Astrocyte (in vitro differentiated cells and primary cell): ENCODE measurements around the gene KRTAP4-6. TPM values are rescaled to one million over a fixed set of nuclear protein-coding genes. Genes with fewer than 3 reads are reported as not detected.

Experiments used
- DNase-seq: peaks from one replicate; pipeline ENCODE4 v3.0.0-alpha.2; 2010; ENCODE audit warnings: low read depth
- FAIRE-seq: peaks from 2 replicates; lab custom pipeline; 2011; peaks lifted over from hg19 to GRCh38; lab: Jason Lieb, UNC
- H2AFZ ChIP-seq: 2 replicates; pipeline ENCODE4 v1.6.0; 2012; ENCODE audit warnings: low read depth, low read length, inconsistent platforms
- H3K27ac ChIP-seq: 2 replicates; pipeline ENCODE4 v1.5.1; 2011; ENCODE audit warnings: low read depth, low read length, inconsistent platforms
- H3K27me3 ChIP-seq: 2 replicates; pipeline ENCODE4 v1.6.0; 2011; ENCODE audit warnings: low read length, inconsistent platforms; ENCODE audit not compliant: insufficient read depth
- H3K36me3 ChIP-seq: 2 replicates; pipeline ENCODE4 v1.5.1; 2011; ENCODE audit warnings: low read length, inconsistent platforms; ENCODE audit not compliant: insufficient read depth
- H3K4me1 ChIP-seq: 2 replicates; pipeline ENCODE4 v1.5.1; 2011; ENCODE audit warnings: low read length, inconsistent platforms; ENCODE audit not compliant: insufficient read depth
- H3K4me2 ChIP-seq: 2 replicates; pipeline ENCODE4 v1.6.0; 2012; ENCODE audit warnings: low read length, inconsistent platforms
- H3K4me3 ChIP-seq: 2 replicates; pipeline ENCODE4 v1.5.1; 2011; ENCODE audit warnings: low read depth, mild to moderate bottlenecking, low read length, inconsistent platforms; ENCODE audit not compliant: insufficient read depth
- H3K79me2 ChIP-seq: 2 replicates; pipeline ENCODE4 v1.6.0; 2012; ENCODE audit warnings: mild to moderate bottlenecking, low read length, inconsistent platforms; ENCODE audit not compliant: insufficient read depth
- H3K9ac ChIP-seq: 2 replicates; pipeline ENCODE4 v1.6.0; 2012; ENCODE audit warnings: mild to moderate bottlenecking, low read length, inconsistent platforms
- H3K9me3 ChIP-seq: 2 replicates; pipeline ENCODE4 v1.5.1; 2012; ENCODE audit warnings: low read depth, mild to moderate bottlenecking, low read length, inconsistent platforms; ENCODE audit not compliant: insufficient read depth
- H4K20me1 ChIP-seq: 2 replicates; pipeline ENCODE4 v1.6.0; 2012; ENCODE audit warnings: low read length, inconsistent platforms; ENCODE audit not compliant: insufficient read depth
- H3K27ac Mint-ChIP-seq: one replicate; pipeline ENCODE4 v1.8.0; 2021; ENCODE audit warnings: mild to moderate bottlenecking, mixed read lengths; ENCODE audit not compliant: unreplicated experiment
- H3K27me3 Mint-ChIP-seq: one replicate; pipeline ENCODE4 v1.8.0; 2021; ENCODE audit warnings: low read depth, mixed read lengths; ENCODE audit not compliant: unreplicated experiment
- H3K36me3 Mint-ChIP-seq: one replicate; pipeline ENCODE4 v1.8.0; 2021; ENCODE audit warnings: low read depth, mixed read lengths; ENCODE audit not compliant: unreplicated experiment
- H3K4me1 Mint-ChIP-seq: one replicate; pipeline ENCODE4 v1.8.0; 2021; ENCODE audit warnings: low read depth, mixed read lengths; ENCODE audit not compliant: unreplicated experiment
- H3K4me3 Mint-ChIP-seq: one replicate; pipeline ENCODE4 v1.8.0; 2021; ENCODE audit warnings: mild to moderate bottlenecking, moderate library complexity, mixed read lengths; ENCODE audit not compliant: unreplicated experiment
- H3K9me3 Mint-ChIP-seq: one replicate; pipeline ENCODE4 v1.8.0; 2021; ENCODE audit warnings: mild to moderate bottlenecking, mixed read lengths; ENCODE audit not compliant: unreplicated experiment
- EZH2 ChIP-seq: IDR thresholded peaks from 2 replicates; pipeline ENCODE4 v1.6.1; 2012; ENCODE audit warnings: mild to moderate bottlenecking, low read length, inconsistent platforms; ENCODE audit not compliant: insufficient read depth
- total RNA-seq: library from RNA; stranded (reverse); gene quantifications from 2 replicates; pipeline ENCODE4 v1.2.1, GENCODE V29; 2021
- TF ChIP-seq, protein P1 (sequence below): IDR thresholded peaks from 2 replicates; pipeline ENCODE4 v1.5.1; 2011; ENCODE audit warnings: low read depth, mild to moderate bottlenecking, inconsistent platforms, low read length, moderate library complexity; ENCODE audit not compliant: insufficient read depth

Gene KRTAP4-6
- total RNA-seq, 1 donor from 2014 or later: not detected

GRCh38 chr17:41098481-41098880 is 41.9 kb downstream of the KRTAP4-6 start:
- Mint-ChIP-seq H3K4me3 (no peak overlapping the region), H3K4me1 (peaks cover 22% of the 10 kb centered on the region), H3K36me3 (no peaks in the 10 kb centered on the region), H3K27ac (peak overlapping the region; percentile 48), H3K27me3 (no peaks in the 10 kb centered on the region), H3K9me3 (peaks cover 2% of the 10 kb centered on the region)
- DNase-seq (peak; percentile 29), FAIRE-seq (peak; percentile 59)
- Histone ChIP-seq H2AFZ (no peak overlapping the region), H3K9ac (no peak overlapping the region), H3K79me2 (no peaks in the 10 kb centered on the region), H3K36me3 (no peaks in the 10 kb centered on the region), H3K4me1 (peaks cover 3% of the 10 kb centered on the region), H3K4me2 (peak overlapping the region; percentile 41), H4K20me1 (no peaks in the 10 kb centered on the region), H3K4me3 (no peak overlapping the region), H3K27me3 (no peaks in the 10 kb centered on the region), H3K27ac (no peak overlapping the region), H3K9me3 (no peaks in the 10 kb centered on the region)
- TF ChIP-seq, protein P1, sequence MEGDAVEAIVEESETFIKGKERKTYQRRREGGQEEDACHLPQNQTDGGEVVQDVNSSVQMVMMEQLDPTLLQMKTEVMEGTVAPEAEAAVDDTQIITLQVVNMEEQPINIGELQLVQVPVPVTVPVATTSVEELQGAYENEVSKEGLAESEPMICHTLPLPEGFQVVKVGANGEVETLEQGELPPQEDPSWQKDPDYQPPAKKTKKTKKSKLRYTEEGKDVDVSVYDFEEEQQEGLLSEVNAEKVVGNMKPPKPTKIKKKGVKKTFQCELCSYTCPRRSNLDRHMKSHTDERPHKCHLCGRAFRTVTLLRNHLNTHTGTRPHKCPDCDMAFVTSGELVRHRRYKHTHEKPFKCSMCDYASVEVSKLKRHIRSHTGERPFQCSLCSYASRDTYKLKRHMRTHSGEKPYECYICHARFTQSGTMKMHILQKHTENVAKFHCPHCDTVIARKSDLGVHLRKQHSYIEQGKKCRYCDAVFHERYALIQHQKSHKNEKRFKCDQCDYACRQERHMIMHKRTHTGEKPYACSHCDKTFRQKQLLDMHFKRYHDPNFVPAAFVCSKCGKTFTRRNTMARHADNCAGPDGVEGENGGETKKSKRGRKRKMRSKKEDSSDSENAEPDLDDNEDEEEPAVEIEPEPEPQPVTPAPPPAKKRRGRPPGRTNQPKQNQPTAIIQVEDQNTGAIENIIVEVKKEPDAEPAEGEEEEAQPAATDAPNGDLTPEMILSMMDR: no peak
- TF ChIP-seq EZH2: no peak

DNA sequence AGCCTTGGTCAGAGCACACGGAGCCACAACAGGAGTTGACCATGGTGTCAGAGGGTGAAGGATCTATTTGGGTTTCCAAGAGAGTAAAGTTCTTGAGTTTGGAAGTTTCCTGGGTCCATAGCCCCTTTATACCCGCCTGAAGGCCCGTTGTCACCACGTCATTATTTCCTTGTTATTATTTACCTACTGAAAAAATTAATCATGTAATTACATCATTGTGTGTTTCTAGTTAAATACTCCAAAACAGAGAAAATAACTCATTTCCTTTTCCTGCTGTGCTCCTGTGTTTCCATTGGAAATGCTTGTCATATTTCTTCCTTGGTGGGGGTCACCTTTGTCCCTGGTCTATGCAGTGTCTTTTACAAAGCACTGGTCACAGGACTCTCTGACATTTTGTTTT is 42.3 kb downstream of the KRTAP4-6 start, which contains the start of gene KRTAP4-8:
KRTAP4-8 (minus strand) TSS at position 101 of the 400 bp plus-strand sequence; CDS start at position 43, 58 bp downstream.
- Histone ChIP-seq H3K4me3 (no peak within 1 kb of the TSS), H3K9ac (no peak within 1 kb of the TSS), H3K79me2 (no peaks in the 10 kb centered on the region), H3K27ac (no peak within 1 kb of the TSS), H2AFZ (no peak within 1 kb of the TSS), H3K27me3 (no peaks in the 10 kb centered on the region), H3K36me3 (no peaks in the 10 kb centered on the region), H3K9me3 (no peaks in the 10 kb centered on the region), H3K4me2 (peak within 1 kb of the TSS; percentile 41), H4K20me1 (no peaks in the 10 kb centered on the region), H3K4me1 (peaks cover 3% of the 10 kb centered on the region)
- H3K27ac Mint-ChIP-seq: peak within 1 kb of the TSS; percentile 48
- DNase-seq (no peak), FAIRE-seq (no peak)
- no peaks in the 10 kb centered on the region for H3K27me3 Mint-ChIP-seq
- H3K36me3 Mint-ChIP-seq: no peaks in the 10 kb centered on the region
- peaks cover 2% of the 10 kb centered on the region for H3K9me3 Mint-ChIP-seq
- no peak within 1 kb of the TSS for H3K4me3 Mint-ChIP-seq
- TF ChIP-seq EZH2: no peak
- TF ChIP-seq, protein P1: no peak
- H3K4me1 Mint-ChIP-seq: peaks cover 18% of the 10 kb centered on the region

- Histone ChIP-seq H4K20me1 (no peaks in the 10 kb centered on the region), H3K79me2 (no peaks in the 10 kb centered on the region), H3K9ac (no peak overlapping the region), H3K9me3 (no peaks in the 10 kb centered on the region), H3K4me2 (no peak overlapping the region), H3K27me3 (no peaks in the 10 kb centered on the region), H3K27ac (no peak overlapping the region), H2AFZ (no peak overlapping the region), H3K36me3 (no peaks in the 10 kb centered on the region), H3K4me3 (no peak overlapping the region), H3K4me1 (peaks cover 3% of the 10 kb centered on the region)
- Mint-ChIP-seq H3K36me3 (no peaks in the 10 kb centered on the region), H3K27ac (no peak overlapping the region), H3K4me3 (no peak overlapping the region), H3K4me1 (peaks cover 17% of the 10 kb centered on the region), H3K9me3 (peaks cover 2% of the 10 kb centered on the region), H3K27me3 (no peaks in the 10 kb centered on the region)
- TF ChIP-seq, protein P1: no peak
- no peak for TF ChIP-seq EZH2
- no peak for FAIRE-seq
- no peak for DNase-seq
These were observed 44.3 kb downstream of the KRTAP4-6 start for GRCh38 chr17:41096055-41096454.
